Osteoblast (primary cell): Measurements from ENCODE around the gene ZNF215. TPM values are rescaled to one million over a fixed set of nuclear protein-coding genes. Genes with fewer than 3 reads are reported as not detected.
"Not testable (repeated sequence)": the region's sequence is repeated elsewhere in the genome, so short reads cannot be mapped to it uniquely, and the experiment has no call there.

ENCODE experiments used
- DNase-seq: peaks from one replicate; pipeline ENCODE4 v3.0.0; 2011; ENCODE audit warnings: low spot score, mixed read lengths; ENCODE audit not compliant: insufficient read length; ENCODE audit errors: missing footprints
- H2AFZ ChIP-seq: 2 replicates; pipeline ENCODE4 v1.6.0; 2011; ENCODE audit warnings: mild to moderate bottlenecking, low read length
- H3K27ac ChIP-seq: 2 replicates; pipeline ENCODE4 v1.5.1; 2011; ENCODE audit warnings: mild to moderate bottlenecking, low read depth, low read length, moderate library complexity
- H3K27me3 ChIP-seq: 2 replicates; pipeline ENCODE4 v1.6.0; 2012; ENCODE audit warnings: mild to moderate bottlenecking, control low read depth, inconsistent platforms, low read length, moderate library complexity; ENCODE audit not compliant: insufficient read depth
- H3K36me3 ChIP-seq: 2 replicates; pipeline ENCODE4 v1.5.1; 2011; ENCODE audit warnings: mild to moderate bottlenecking, low read length, control low read depth, moderate library complexity; ENCODE audit not compliant: insufficient read depth
- H3K4me1 ChIP-seq: 2 replicates; pipeline ENCODE4 v1.5.1; 2011; ENCODE audit warnings: mild to moderate bottlenecking, low read length, control low read depth, moderate library complexity; ENCODE audit not compliant: insufficient read depth
- H3K4me2 ChIP-seq: 2 replicates; pipeline ENCODE4 v1.6.0; 2011; ENCODE audit warnings: mild to moderate bottlenecking, low read length; ENCODE audit not compliant: insufficient read depth
- H3K4me3 ChIP-seq: fragments of 200-600 bp; sonication (generic); 3 replicates; pipeline ENCODE4 v1.5.1; 2012; ENCODE audit warnings: mild to moderate bottlenecking, low read length, inconsistent platforms; ENCODE audit not compliant: insufficient read depth
- H3K79me2 ChIP-seq: 2 replicates; pipeline ENCODE4 v1.6.0; 2012; ENCODE audit warnings: mild to moderate bottlenecking, low read length, control low read depth, inconsistent platforms; ENCODE audit not compliant: insufficient read depth
- H3K9me3 ChIP-seq: 2 replicates; pipeline ENCODE4 v1.5.1; 2011; ENCODE audit warnings: low read depth, low read length, control low read depth
- H4K20me1 ChIP-seq: 2 replicates; pipeline ENCODE4 v1.6.0; 2012; ENCODE audit warnings: mild to moderate bottlenecking, low read length, control low read depth; ENCODE audit not compliant: insufficient read depth
- total RNA-seq: library from RNA; depleted of rRNA; stranded (reverse); fragments of >200 nt; gene quantifications from 2 replicates; pipeline ENCODE4 v1.2.3, GENCODE V29; 2012
- TF ChIP-seq, protein P1 (sequence below): IDR thresholded peaks from 2 replicates; pipeline ENCODE4 v1.5.1; 2011; ENCODE audit warnings: mild to moderate bottlenecking, low read depth, low read length, moderate library complexity; ENCODE audit errors: extremely low read depth

ZNF215 gene
- total RNA-seq, 1 donor: 4.3 TPM

DNA sequence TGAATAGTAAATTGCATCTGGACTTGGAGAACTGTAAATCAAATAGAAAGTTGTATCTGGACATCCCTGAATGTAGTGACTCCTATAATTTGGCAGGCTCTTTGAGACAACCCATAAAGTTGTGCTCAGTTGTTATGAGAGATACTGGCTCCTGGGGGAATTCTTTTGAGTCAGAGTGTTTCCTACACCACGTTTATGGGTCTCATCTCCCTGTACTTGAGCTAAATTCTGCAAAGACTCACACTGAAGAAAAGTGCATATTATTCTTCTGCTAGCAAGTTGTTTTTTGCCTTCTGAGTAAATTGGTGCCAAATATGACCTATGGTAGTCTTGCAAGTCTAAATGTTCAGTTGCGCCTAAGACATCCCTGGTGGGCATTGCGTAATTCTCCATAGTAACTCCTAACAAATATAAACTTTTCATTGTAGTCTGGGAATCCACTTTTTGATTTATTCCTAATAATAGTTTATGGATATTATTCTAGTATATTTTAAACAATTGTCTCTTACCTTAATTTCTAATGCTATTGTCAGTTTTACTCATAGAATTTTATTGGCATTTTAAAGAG lies 5.0 kb downstream of the ZNF215 start:
- no peaks in the 10 kb centered on the region for H3K36me3 ChIP-seq
- H3K4me2 ChIP-seq: no peak overlapping the region
- H3K27ac ChIP-seq: no peak overlapping the region
- no peaks in the 10 kb centered on the region for H3K27me3 ChIP-seq
- peaks cover 15% of the 10 kb centered on the region for H3K4me1 ChIP-seq
- H3K79me2 ChIP-seq: no peaks in the 10 kb centered on the region
- H2AFZ ChIP-seq: no peak overlapping the region
- H3K9me3 ChIP-seq: no peaks in the 10 kb centered on the region
- TF ChIP-seq, protein P1, sequence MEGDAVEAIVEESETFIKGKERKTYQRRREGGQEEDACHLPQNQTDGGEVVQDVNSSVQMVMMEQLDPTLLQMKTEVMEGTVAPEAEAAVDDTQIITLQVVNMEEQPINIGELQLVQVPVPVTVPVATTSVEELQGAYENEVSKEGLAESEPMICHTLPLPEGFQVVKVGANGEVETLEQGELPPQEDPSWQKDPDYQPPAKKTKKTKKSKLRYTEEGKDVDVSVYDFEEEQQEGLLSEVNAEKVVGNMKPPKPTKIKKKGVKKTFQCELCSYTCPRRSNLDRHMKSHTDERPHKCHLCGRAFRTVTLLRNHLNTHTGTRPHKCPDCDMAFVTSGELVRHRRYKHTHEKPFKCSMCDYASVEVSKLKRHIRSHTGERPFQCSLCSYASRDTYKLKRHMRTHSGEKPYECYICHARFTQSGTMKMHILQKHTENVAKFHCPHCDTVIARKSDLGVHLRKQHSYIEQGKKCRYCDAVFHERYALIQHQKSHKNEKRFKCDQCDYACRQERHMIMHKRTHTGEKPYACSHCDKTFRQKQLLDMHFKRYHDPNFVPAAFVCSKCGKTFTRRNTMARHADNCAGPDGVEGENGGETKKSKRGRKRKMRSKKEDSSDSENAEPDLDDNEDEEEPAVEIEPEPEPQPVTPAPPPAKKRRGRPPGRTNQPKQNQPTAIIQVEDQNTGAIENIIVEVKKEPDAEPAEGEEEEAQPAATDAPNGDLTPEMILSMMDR: no peak
- no peaks in the 10 kb centered on the region for H4K20me1 ChIP-seq
- H3K4me3 ChIP-seq: no peak overlapping the region
- DNase-seq: peak; percentile 87

- H3K4me3 ChIP-seq: no peak overlapping the region
- H3K79me2 ChIP-seq: no peaks in the 10 kb centered on the region
- H3K27ac ChIP-seq: no peak overlapping the region
- H3K4me1 ChIP-seq: peaks cover 11% of the 10 kb centered on the region
- H3K4me2 ChIP-seq: no peak overlapping the region
- TF ChIP-seq, protein P1: no peak
- H2AFZ ChIP-seq: no peak overlapping the region
- H3K36me3 ChIP-seq: no peaks in the 10 kb centered on the region
- DNase-seq: no peak
- H3K27me3 ChIP-seq: no peaks in the 10 kb centered on the region
- H3K9me3 ChIP-seq: no peaks in the 10 kb centered on the region
- no peaks in the 10 kb centered on the region for H4K20me1 ChIP-seq
These were observed 5.9 kb downstream of the ZNF215 start for GRCh38 chr11:6932145-6932544.

DNA sequence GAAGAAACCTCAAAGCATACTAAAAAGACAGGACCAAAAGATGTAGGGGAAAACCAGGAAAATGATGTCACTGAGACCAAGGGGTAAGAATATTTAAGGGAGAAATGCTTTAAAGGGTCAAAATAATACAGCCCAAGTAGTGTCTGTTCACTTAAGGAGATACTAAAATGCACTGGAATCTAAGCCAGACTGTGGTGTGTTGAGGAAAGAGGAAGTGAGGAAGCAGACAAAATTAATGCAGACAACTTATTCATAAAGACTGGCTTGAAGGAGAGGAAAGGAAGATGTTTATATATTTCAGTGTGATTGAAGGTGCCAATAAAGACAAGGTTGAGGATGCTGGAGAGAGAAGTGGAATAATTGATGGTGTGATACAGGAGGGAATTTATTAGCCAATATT lies 15.7 kb downstream of the ZNF215 start:
- no peak overlapping the region for H3K4me2 ChIP-seq
- H3K79me2 ChIP-seq: no peaks in the 10 kb centered on the region
- H4K20me1 ChIP-seq: no peaks in the 10 kb centered on the region
- no peaks in the 10 kb centered on the region for H3K36me3 ChIP-seq
- H3K4me1 ChIP-seq: no peaks in the 10 kb centered on the region
- TF ChIP-seq, protein P1: no peak
- no peak overlapping the region for H3K27ac ChIP-seq
- no peak for DNase-seq
- no peak overlapping the region for H2AFZ ChIP-seq
- no peaks in the 10 kb centered on the region for H3K9me3 ChIP-seq
- H3K4me3 ChIP-seq: no peak overlapping the region
- no peaks in the 10 kb centered on the region for H3K27me3 ChIP-seq

DNA sequence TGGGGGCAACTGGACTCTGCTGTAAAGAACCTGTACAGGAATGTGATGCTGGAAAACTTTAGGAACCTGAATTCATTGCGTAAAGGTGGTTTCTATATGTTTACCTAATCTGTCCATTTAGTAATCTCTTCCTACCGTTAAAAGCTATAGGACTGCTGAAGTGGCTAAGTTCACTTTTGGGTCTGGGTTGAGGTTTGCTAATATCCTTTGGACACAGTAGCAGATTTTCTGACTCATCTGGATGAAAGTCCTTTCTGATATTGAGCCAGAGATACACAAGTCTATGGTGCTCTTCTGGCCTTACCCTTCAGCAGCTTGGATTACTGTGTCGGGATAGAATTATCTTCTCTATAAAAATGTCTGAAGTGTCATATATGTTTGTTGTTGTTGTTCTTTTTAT lies 16.9 kb downstream of the ZNF215 start:
- no peak overlapping the region for H3K4me3 ChIP-seq
- H4K20me1 ChIP-seq: no peaks in the 10 kb centered on the region
- TF ChIP-seq, protein P1: no peak
- no peaks in the 10 kb centered on the region for H3K79me2 ChIP-seq
- no peak overlapping the region for H3K27ac ChIP-seq
- H3K9me3 ChIP-seq: no peaks in the 10 kb centered on the region
- H3K4me2 ChIP-seq: no peak overlapping the region
- peak; percentile 58 for DNase-seq
- no peaks in the 10 kb centered on the region for H3K27me3 ChIP-seq
- H2AFZ ChIP-seq: no peak overlapping the region
- no peaks in the 10 kb centered on the region for H3K4me1 ChIP-seq
- H3K36me3 ChIP-seq: no peaks in the 10 kb centered on the region

- not testable (repeated sequence) for H3K27ac ChIP-seq, H3K4me1 ChIP-seq, H3K79me2 ChIP-seq, H3K36me3 ChIP-seq, H2AFZ ChIP-seq, H4K20me1 ChIP-seq, DNase-seq, H3K4me2 ChIP-seq, H3K9me3 ChIP-seq, H3K4me3 ChIP-seq, H3K27me3 ChIP-seq
These were observed 28.0 kb downstream of the ZNF215 start for GRCh38 chr11:6954248-6954647.
